WTC11 (cell line): ENCODE measurements around the gene ABCC4. TPM values are rescaled to one million over a fixed set of nuclear protein-coding genes. Genes with fewer than 3 reads are reported as not detected.
"Not testable (repeated sequence)": the region's sequence is repeated elsewhere in the genome, so short reads cannot be mapped to it uniquely, and the experiment has no call there.

Source experiments
- ATAC-seq: fragments of 200-7000 bp; cut with Tn5 transposase; 2 replicates; pipeline ENCODE4 v1.10.0; 2021; ENCODE audit warnings: mild to moderate bottlenecking, moderate library complexity
- CTCF ChIA-PET: fragments of 300-600 bp; sonication (Branson Sonifier 250); formaldehyde crosslinking; loops from one replicate; lab custom pipeline; 2021; ENCODE audit warnings: antibody characterized with exemption; lab: Charles Lee
- POLR2A ChIA-PET: fragments of 350-600 bp; sonication (Branson Sonifier 250); formaldehyde crosslinking; loops from one replicate; lab custom pipeline; 2021; ENCODE audit warnings: antibody characterized with exemption; lab: Charles Lee
- DNase-seq: peaks from one replicate; pipeline ENCODE4 v3.0.0; 2021; ENCODE audit warnings: low spot score
- H3K27ac Mint-ChIP-seq: 2 replicates; pipeline ENCODE4 v1.8.0; 2021; ENCODE audit warnings: mixed read lengths
- H3K27me3 Mint-ChIP-seq: 2 replicates; pipeline ENCODE4 v1.8.0; 2021; ENCODE audit warnings: low read depth, mild to moderate bottlenecking, moderate library complexity, mixed read lengths
- H3K36me3 Mint-ChIP-seq: 2 replicates; pipeline ENCODE4 v1.8.0; 2021; ENCODE audit warnings: mixed read lengths
- H3K4me1 Mint-ChIP-seq: 2 replicates; pipeline ENCODE4 v1.8.0; 2022; ENCODE audit warnings: mixed read lengths
- H3K4me3 Mint-ChIP-seq: 2 replicates; pipeline ENCODE4 v1.8.0; 2021; ENCODE audit warnings: mild to moderate bottlenecking, moderate library complexity, mixed read lengths
- H3K9me3 Mint-ChIP-seq: 2 replicates; pipeline ENCODE4 v1.8.0; 2021; ENCODE audit warnings: mixed read lengths
- CBFB ChIP-seq: sonication (generic); formaldehyde crosslinking; IDR thresholded peaks from 2 replicates; pipeline ENCODE4 v1.8.1; 2022; ENCODE audit warnings: mild to moderate bottlenecking, low read depth, missing genetic modification reagents
- EMX1 ChIP-seq: fragments of 250-450 bp; sonication (Bioruptor Pico); IDR thresholded peaks from 2 replicates; pipeline ENCODE4 v1.8.0; 2021; ENCODE audit warnings: mild to moderate bottlenecking
- JAZF1 ChIP-seq: fragments of 250-450 bp; sonication (Bioruptor Pico); IDR thresholded peaks from 2 replicates; pipeline ENCODE4 v1.9.0; 2021; ENCODE audit warnings: moderate library complexity, mild to moderate bottlenecking, inconsistent platforms
- MYBL2 ChIP-seq: sonication (generic); formaldehyde crosslinking; IDR thresholded peaks from 2 replicates; pipeline ENCODE4 v1.8.1; 2023; ENCODE audit warnings: mild to moderate bottlenecking, moderate library complexity, missing genetic modification reagents
- NR3C1 ChIP-seq: sonication (generic); formaldehyde crosslinking; conservative IDR thresholded peaks from 2 replicates; pipeline ENCODE4 v1.8.1; 2023; ENCODE audit warnings: low read depth, mild to moderate bottlenecking, missing genetic modification reagents
- PRRX2 ChIP-seq: fragments of 250-450 bp; sonication (Bioruptor Pico); IDR thresholded peaks from 2 replicates; pipeline ENCODE4 v1.8.0; 2021; ENCODE audit warnings: mild to moderate bottlenecking
- RORB ChIP-seq: fragments of 250-450 bp; sonication (Bioruptor Pico); IDR thresholded peaks from 2 replicates; pipeline ENCODE4 v1.9.0; 2021; ENCODE audit warnings: mild to moderate bottlenecking
- TCF7 ChIP-seq: sonication (generic); formaldehyde crosslinking; IDR thresholded peaks from 2 replicates; pipeline ENCODE4 v1.8.0; 2022; ENCODE audit warnings: mild to moderate bottlenecking, low read depth, missing genetic modification reagents, moderate library complexity
- TEAD1 ChIP-seq: sonication (generic); formaldehyde crosslinking; IDR thresholded peaks from 2 replicates; pipeline ENCODE4 v1.8.0; 2022; ENCODE audit warnings: mild to moderate bottlenecking, missing genetic modification reagents
- ZNF121 ChIP-seq: sonication (generic); formaldehyde crosslinking; IDR thresholded peaks from 2 replicates; pipeline ENCODE4 v1.8.0; 2023; ENCODE audit warnings: missing genetic modification reagents
- ZNF138 ChIP-seq: sonication (generic); formaldehyde crosslinking; conservative IDR thresholded peaks from 2 replicates; pipeline ENCODE4 v1.8.1; 2022; ENCODE audit warnings: mild to moderate bottlenecking, moderate library complexity, missing genetic modification reagents
- total RNA-seq: library from RNA; stranded (reverse); gene quantifications from 3 replicates; pipeline ENCODE4 v1.2.3, GENCODE V29; 2021
- TF ChIP-seq, protein P1 (sequence below): sonication (generic); formaldehyde crosslinking; conservative IDR thresholded peaks from 2 replicates; pipeline ENCODE4 v1.8.1; 2022; ENCODE audit warnings: mild to moderate bottlenecking, missing genetic modification reagents
- TF ChIP-seq, protein P2 (sequence below): sonication (generic); formaldehyde crosslinking; IDR thresholded peaks from 2 replicates; pipeline ENCODE4 v1.8.1; 2023; ENCODE audit warnings: mild to moderate bottlenecking, missing genetic modification reagents, borderline replicate concordance
- TF ChIP-seq, protein P3 (sequence below): fragments of 250-450 bp; sonication (Bioruptor Pico); IDR thresholded peaks from 2 replicates; pipeline ENCODE4 v1.9.0; 2021; ENCODE audit warnings: mild to moderate bottlenecking, borderline replicate concordance
- TF ChIP-seq, protein P4 (sequence below): sonication (generic); formaldehyde crosslinking; IDR thresholded peaks from 2 replicates; pipeline ENCODE4 v1.8.1; 2023; ENCODE audit warnings: mild to moderate bottlenecking, moderate library complexity, missing genetic modification reagents
- TF ChIP-seq, protein P5 (sequence below): sonication (generic); formaldehyde crosslinking; IDR thresholded peaks from 2 replicates; pipeline ENCODE4 v1.8.0; 2023; ENCODE audit warnings: missing genetic modification reagents
- TF ChIP-seq, protein P6 (sequence below): sonication (generic); formaldehyde crosslinking; IDR thresholded peaks from 2 replicates; pipeline ENCODE4 v1.8.1; 2022; ENCODE audit warnings: missing genetic modification reagents, borderline replicate concordance

The ABCC4 gene
- total RNA-seq, 1 experiment from 2014 or later = 7.2 TPM

DNA sequence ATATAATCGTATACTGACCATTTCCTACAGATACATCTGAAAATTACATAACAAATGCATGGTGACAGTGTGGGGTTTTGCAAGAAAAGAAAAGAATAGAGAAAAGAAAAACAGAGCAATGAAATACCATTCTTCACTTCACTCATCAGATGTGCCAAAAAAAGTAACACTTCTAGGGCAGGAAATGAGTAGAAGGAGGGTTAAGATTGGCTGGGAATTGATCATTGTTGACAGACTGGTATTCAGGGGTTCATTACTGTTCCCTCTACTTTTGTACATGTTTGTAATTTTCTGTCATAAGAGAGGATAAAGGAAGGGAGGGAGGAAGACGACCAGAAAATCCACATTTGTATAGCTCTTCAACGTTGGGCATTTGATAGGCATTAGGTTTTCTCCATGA lies 31.5 kb downstream of the ABCC4 start:
- CTCF ChIA-PET = interaction anchor here (0.6 kb wide), 1 partner anchor 11 kb away, joined by 3 read pairs; no protein-coding TSS in a partner anchor
- Mint-ChIP-seq H3K27ac (no peak overlapping the region), H3K4me1 (peaks cover 18% of the 10 kb centered on the region), H3K36me3 (peaks cover 14% of the 10 kb centered on the region), H3K27me3 (no peaks in the 10 kb centered on the region), H3K4me3 (no peak overlapping the region), H3K9me3 (peaks cover 11% of the 10 kb centered on the region)
- TF ChIP-seq, protein P1, sequence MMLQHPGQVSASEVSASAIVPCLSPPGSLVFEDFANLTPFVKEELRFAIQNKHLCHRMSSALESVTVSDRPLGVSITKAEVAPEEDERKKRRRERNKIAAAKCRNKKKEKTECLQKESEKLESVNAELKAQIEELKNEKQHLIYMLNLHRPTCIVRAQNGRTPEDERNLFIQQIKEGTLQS (CRISPR knock-in tag) = no peak
- TF ChIP-seq, protein P2, sequence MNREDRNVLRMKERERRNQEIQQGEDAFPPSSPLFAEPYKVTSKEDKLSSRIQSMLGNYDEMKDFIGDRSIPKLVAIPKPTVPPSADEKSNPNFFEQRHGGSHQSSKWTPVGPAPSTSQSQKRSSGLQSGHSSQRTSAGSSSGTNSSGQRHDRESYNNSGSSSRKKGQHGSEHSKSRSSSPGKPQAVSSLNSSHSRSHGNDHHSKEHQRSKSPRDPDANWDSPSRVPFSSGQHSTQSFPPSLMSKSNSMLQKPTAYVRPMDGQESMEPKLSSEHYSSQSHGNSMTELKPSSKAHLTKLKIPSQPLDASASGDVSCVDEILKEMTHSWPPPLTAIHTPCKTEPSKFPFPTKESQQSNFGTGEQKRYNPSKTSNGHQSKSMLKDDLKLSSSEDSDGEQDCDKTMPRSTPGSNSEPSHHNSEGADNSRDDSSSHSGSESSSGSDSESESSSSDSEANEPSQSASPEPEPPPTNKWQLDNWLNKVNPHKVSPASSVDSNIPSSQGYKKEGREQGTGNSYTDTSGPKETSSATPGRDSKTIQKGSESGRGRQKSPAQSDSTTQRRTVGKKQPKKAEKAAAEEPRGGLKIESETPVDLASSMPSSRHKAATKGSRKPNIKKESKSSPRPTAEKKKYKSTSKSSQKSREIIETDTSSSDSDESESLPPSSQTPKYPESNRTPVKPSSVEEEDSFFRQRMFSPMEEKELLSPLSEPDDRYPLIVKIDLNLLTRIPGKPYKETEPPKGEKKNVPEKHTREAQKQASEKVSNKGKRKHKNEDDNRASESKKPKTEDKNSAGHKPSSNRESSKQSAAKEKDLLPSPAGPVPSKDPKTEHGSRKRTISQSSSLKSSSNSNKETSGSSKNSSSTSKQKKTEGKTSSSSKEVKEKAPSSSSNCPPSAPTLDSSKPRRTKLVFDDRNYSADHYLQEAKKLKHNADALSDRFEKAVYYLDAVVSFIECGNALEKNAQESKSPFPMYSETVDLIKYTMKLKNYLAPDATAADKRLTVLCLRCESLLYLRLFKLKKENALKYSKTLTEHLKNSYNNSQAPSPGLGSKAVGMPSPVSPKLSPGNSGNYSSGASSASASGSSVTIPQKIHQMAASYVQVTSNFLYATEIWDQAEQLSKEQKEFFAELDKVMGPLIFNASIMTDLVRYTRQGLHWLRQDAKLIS = no peak
- no peak for TF ChIP-seq PRRX2 (CRISPR knock-in tag)
- TF ChIP-seq, protein P3, sequence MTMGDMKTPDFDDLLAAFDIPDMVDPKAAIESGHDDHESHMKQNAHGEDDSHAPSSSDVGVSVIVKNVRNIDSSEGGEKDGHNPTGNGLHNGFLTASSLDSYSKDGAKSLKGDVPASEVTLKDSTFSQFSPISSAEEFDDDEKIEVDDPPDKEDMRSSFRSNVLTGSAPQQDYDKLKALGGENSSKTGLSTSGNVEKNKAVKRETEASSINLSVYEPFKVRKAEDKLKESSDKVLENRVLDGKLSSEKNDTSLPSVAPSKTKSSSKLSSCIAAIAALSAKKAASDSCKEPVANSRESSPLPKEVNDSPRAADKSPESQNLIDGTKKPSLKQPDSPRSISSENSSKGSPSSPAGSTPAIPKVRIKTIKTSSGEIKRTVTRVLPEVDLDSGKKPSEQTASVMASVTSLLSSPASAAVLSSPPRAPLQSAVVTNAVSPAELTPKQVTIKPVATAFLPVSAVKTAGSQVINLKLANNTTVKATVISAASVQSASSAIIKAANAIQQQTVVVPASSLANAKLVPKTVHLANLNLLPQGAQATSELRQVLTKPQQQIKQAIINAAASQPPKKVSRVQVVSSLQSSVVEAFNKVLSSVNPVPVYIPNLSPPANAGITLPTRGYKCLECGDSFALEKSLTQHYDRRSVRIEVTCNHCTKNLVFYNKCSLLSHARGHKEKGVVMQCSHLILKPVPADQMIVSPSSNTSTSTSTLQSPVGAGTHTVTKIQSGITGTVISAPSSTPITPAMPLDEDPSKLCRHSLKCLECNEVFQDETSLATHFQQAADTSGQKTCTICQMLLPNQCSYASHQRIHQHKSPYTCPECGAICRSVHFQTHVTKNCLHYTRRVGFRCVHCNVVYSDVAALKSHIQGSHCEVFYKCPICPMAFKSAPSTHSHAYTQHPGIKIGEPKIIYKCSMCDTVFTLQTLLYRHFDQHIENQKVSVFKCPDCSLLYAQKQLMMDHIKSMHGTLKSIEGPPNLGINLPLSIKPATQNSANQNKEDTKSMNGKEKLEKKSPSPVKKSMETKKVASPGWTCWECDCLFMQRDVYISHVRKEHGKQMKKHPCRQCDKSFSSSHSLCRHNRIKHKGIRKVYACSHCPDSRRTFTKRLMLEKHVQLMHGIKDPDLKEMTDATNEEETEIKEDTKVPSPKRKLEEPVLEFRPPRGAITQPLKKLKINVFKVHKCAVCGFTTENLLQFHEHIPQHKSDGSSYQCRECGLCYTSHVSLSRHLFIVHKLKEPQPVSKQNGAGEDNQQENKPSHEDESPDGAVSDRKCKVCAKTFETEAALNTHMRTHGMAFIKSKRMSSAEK = no peak
- TF ChIP-seq ZNF138 (CRISPR knock-in tag) = no peak
- no peak for TF ChIP-seq EMX1 (CRISPR knock-in tag)
- no peak for TF ChIP-seq JAZF1 (CRISPR knock-in tag)
- TF ChIP-seq, protein P4, sequence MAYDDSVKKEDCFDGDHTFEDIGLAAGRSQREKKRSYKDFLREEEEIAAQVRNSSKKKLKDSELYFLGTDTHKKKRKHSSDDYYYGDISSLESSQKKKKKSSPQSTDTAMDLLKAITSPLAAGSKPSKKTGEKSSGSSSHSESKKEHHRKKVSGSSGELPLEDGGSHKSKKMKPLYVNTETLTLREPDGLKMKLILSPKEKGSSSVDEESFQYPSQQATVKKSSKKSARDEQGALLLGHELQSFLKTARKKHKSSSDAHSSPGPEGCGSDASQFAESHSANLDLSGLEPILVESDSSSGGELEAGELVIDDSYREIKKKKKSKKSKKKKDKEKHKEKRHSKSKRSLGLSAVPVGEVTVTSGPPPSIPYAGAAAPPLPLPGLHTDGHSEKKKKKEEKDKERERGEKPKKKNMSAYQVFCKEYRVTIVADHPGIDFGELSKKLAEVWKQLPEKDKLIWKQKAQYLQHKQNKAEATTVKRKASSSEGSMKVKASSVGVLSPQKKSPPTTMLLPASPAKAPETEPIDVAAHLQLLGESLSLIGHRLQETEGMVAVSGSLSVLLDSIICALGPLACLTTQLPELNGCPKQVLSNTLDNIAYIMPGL (CRISPR knock-in tag) = no peak
- no peak for TF ChIP-seq CBFB
- TF ChIP-seq NR3C1 (CRISPR knock-in tag) = no peak
- ATAC-seq (no peak), DNase-seq (no peak)
- POLR2A ChIA-PET = no interaction called here

DNA sequence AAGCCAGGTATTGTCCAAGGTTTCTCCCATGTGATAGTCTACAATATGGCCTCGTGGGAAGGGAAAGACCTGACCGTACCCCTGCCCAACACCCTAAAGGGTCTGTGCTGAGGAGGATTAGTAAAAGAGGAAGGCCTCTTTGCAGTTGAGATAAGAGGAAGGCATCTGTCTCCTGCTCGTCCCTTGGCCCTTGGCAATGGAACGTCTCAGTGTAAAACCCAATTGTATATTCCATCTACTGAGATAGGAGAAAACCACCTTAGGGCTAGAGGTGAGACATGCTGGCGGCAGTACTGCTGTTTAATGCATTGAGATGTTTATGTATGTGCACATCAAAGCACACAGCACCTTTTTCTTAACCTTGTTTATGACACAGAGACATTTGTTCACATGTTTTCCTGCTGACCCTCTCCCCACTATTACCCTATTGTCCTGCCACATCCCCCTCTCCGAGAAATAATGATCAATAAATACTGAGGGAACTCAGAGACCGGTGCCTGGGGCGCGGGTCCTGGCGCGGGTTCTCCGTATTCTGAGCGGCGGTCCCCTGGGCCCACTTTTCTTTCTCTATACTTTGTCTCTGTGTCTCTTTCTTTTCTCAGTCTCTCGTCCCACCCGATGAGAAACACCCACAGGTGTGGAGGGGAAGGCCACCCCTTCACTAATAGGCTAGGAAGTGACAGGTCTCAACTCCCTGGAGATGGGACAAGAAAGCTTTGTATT lies 32.7 kb downstream of the ABCC4 start:
- H3K36me3 Mint-ChIP-seq = peaks cover 18% of the 10 kb centered on the region
- H3K4me1 Mint-ChIP-seq, ATAC-seq, POLR2A ChIA-PET, CTCF ChIA-PET, DNase-seq, H3K4me3 Mint-ChIP-seq, H3K27ac Mint-ChIP-seq, H3K27me3 Mint-ChIP-seq: not testable (repeated sequence)
- peaks cover 17% of the 10 kb centered on the region for H3K9me3 Mint-ChIP-seq

DNA sequence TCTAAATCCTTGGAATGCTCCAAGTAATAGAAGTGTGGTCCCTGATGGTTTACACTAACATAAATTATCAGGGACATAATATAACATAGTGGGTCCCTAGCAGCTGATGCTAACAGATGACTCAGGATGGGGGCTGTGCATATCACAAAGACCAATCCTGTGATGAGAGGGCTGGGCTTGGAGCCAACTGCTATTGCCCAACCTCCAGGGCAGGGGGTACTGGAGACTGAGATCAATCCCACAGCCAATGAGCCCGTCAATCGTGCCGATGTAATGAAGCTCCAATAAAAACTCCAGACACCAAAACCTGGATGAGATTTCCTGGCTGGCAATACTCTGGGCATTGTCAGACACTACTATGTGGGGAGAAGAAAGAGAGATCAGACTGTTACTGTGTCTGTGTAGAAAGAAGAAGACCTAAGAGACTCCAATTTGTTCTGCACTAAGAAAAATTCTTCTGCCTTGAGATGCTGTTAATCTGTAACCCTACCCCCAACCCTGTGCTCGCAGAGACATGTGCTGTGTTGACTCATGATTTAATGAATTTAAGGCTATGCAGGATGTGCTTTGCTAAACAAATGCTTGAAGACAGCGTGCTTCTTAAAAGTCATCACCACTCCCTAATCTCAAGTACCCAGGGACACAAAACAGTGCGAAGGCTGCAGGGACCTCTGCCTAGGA lies 33.4 kb downstream of the ABCC4 start:
- no peak for ATAC-seq
- peaks cover 18% of the 10 kb centered on the region for H3K36me3 Mint-ChIP-seq
- POLR2A ChIA-PET = no interaction called here
- TF ChIP-seq ZNF121 (CRISPR knock-in tag) = no peak
- TF ChIP-seq, protein P5, sequence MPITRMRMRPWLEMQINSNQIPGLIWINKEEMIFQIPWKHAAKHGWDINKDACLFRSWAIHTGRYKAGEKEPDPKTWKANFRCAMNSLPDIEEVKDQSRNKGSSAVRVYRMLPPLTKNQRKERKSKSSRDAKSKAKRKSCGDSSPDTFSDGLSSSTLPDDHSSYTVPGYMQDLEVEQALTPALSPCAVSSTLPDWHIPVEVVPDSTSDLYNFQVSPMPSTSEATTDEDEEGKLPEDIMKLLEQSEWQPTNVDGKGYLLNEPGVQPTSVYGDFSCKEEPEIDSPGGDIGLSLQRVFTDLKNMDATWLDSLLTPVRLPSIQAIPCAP = no peak
- no peak for TF ChIP-seq TCF7 (CRISPR knock-in tag)
- TF ChIP-seq, protein P6, sequence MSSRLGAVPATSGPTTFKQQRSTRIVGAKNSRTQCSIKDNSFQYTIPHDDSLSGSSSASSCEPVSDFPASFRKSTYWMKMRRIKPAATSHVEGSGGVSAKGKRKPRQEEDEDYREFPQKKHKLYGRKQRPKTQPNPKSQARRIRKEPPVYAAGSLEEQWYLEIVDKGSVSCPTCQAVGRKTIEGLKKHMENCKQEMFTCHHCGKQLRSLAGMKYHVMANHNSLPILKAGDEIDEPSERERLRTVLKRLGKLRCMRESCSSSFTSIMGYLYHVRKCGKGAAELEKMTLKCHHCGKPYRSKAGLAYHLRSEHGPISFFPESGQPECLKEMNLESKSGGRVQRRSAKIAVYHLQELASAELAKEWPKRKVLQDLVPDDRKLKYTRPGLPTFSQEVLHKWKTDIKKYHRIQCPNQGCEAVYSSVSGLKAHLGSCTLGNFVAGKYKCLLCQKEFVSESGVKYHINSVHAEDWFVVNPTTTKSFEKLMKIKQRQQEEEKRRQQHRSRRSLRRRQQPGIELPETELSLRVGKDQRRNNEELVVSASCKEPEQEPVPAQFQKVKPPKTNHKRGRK = no peak
- no peak for TF ChIP-seq TEAD1 (CRISPR knock-in tag)
- TF ChIP-seq EMX1 (CRISPR knock-in tag) = no peak
- no peak for TF ChIP-seq MYBL2 (CRISPR knock-in tag)
- no peak for TF ChIP-seq RORB (CRISPR knock-in tag)

More for the DNA sequence above, 33.4 kb downstream of the ABCC4 start:
- Mint-ChIP-seq H3K27ac (no peak overlapping the region), H3K4me1 (peaks cover 8% of the 10 kb centered on the region), H3K4me3 (no peak overlapping the region), H3K27me3 (no peaks in the 10 kb centered on the region), H3K9me3 (peaks cover 17% of the 10 kb centered on the region)
- CTCF ChIA-PET = no interaction called here
- no peak for DNase-seq
